Measurements from ENCODE around the gene ARHGEF19.
"Not testable (repeated sequence)": the region's sequence is repeated elsewhere in the genome, so short reads cannot be mapped to it uniquely, and the experiment has no call there.

DNA sequence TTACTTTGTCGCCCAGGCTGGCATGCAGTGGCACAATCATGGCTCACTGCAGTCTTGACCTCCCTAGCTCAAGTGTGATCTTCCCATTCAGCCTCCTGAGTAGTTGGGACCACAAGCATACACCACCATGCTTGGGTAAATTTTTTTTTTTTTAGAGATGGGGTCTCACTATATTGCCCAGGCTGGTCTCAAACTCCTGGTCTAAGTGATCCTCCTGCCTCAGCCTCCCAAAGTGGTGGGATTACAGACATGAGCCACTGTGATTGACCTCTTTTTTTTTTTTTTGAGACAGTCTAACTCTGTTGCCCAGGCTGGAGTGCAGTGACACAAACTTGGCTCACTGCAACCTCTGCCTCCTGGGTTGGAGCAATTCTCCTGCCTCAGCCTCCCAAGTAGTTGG, 33.8 kb upstream of the ARHGEF19 start:
- TF ChIP-seq, protein P1, sequence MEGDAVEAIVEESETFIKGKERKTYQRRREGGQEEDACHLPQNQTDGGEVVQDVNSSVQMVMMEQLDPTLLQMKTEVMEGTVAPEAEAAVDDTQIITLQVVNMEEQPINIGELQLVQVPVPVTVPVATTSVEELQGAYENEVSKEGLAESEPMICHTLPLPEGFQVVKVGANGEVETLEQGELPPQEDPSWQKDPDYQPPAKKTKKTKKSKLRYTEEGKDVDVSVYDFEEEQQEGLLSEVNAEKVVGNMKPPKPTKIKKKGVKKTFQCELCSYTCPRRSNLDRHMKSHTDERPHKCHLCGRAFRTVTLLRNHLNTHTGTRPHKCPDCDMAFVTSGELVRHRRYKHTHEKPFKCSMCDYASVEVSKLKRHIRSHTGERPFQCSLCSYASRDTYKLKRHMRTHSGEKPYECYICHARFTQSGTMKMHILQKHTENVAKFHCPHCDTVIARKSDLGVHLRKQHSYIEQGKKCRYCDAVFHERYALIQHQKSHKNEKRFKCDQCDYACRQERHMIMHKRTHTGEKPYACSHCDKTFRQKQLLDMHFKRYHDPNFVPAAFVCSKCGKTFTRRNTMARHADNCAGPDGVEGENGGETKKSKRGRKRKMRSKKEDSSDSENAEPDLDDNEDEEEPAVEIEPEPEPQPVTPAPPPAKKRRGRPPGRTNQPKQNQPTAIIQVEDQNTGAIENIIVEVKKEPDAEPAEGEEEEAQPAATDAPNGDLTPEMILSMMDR (IDR thresholded peaks at IDR 0.05; ENCODE audit: poor library complexity), result not testable (repeated sequence)
- TF ChIP-seq EZH2 (IDR thresholded peaks at IDR 0.05; ENCODE audit: borderline replicate concordance); EZH2phosphoT487 (IDR thresholded peaks at IDR 0.05; ENCODE audit: low read depth, severe bottlenecking, unreplicated experiment): not testable (repeated sequence)
